Body of pancreas (tissue), 4 donors: Measurements from ENCODE around the gene PRSS22.

Source experiments
- CTCF ChIP-seq, 7 experiments: fragments of 450-650 bp in 4 of 7; fragments of 200-600 bp in 3 of 7; sonication (generic) in 3 of 7; IDR thresholded peaks; one replicate each; pipeline ENCODE4 v1.5.1; 2016 to 2019; ENCODE audit warnings: antibody characterized with exemption in 7 of 7
- POLR2A ChIP-seq, 3 donors: fragments of 450-650 bp; IDR thresholded peaks; one replicate each; pipeline ENCODE4 v1.6.1; 2016; ENCODE audit warnings: antibody characterized with exemption in 3 of 3, mild to moderate bottlenecking in 2 of 3

GRCh38 chr16:2846511-2847310 is 11.3 kb downstream of the PRSS22 start:
- no peak for TF ChIP-seq POLR2A (IDR thresholded peaks at IDR 0.05)
- no peak for TF ChIP-seq CTCF (IDR thresholded peaks at IDR 0.05)
